ENCODE results near the gene CDH22.

DNA sequence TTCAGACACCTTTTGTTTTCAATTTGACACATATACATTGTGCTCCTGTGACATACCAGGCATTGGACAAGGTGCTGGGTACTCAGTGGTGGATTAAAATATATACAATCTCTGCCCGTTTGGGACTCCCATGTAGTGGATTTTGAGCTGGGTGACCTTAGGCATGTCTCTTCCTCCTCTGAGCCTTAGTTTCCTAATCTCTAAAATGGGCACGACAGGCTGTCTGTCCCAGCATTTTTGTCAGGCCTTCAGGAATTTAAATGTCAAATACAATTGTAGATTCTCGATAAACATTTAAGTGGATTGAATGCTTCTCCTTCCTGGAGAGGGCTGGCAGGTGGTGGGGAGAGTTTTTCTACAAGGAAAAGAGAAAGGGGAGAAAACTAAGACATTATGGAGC, 22.6 kb downstream of the CDH22 start:
- no peak for TF ChIP-seq SP1 (IDR thresholded peaks at IDR 0.05)
- no peak for TF ChIP-seq TARDBP (IDR thresholded peaks at IDR 0.05)
- TF ChIP-seq, protein P1, sequence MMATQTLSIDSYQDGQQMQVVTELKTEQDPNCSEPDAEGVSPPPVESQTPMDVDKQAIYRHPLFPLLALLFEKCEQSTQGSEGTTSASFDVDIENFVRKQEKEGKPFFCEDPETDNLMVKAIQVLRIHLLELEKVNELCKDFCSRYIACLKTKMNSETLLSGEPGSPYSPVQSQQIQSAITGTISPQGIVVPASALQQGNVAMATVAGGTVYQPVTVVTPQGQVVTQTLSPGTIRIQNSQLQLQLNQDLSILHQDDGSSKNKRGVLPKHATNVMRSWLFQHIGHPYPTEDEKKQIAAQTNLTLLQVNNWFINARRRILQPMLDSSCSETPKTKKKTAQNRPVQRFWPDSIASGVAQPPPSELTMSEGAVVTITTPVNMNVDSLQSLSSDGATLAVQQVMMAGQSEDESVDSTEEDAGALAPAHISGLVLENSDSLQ (IDR thresholded peaks at IDR 0.05): no peak
- TF ChIP-seq BHLHE40 (IDR thresholded peaks at IDR 0.05; ENCODE audit: borderline replicate concordance): no peak
- no peak for TF ChIP-seq FOXK2 (IDR thresholded peaks at IDR 0.05)
- no peak for TF ChIP-seq ELF4 (IDR thresholded peaks at IDR 0.05)
